ENCODE measurements around the gene RXRG. TPM values are rescaled to one million over a fixed set of nuclear protein-coding genes. Genes with fewer than 3 reads are reported as not detected.

RXRG gene
- total and polyA plus RNA-seq, 2 of the 8 experiments (the other 6 are each of a cell fraction or from before 2014, with no cell fraction given), result not detected

DNA sequence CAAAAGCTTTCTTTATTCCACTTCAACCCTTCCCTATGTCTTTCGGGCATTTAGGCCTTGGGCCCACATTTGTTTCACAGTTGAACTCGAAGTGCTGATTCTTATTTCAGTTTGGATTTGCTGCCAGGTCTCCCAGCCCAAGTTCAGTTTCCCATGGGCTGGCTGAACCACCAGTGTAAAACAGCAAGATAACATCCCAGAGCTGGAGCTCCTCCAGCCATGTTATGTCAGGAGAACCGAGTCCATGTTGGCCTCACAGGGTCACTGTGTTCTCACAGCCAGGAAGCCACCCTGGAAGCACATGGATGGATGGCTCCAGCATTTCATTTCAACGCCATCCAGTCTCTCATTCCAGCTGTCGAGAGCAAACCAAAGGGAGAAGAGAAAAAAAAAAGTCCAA is 45.2 kb upstream of the RXRG start:
- ChIA-PET CTCF (ENCODE audit: partially characterized antibody) (interaction anchor here (0.5 to 1.3 kb wide), 6 partner anchors 10 to 121 kb away, joined by 3 to 5 read pairs (median 3); no protein-coding TSS in a partner anchor), POLR2A (ENCODE audit: partially characterized antibody) (no interaction called here)
- no peaks in the 10 kb centered on the region for H3K79me2 ChIP-seq (ENCODE audit: control insufficient read depth in 1 of 2, insufficient read depth in 2 of 2, low read length in 2 of 2)
- no peak overlapping the region for H4K91ac ChIP-seq (replicated peaks; ENCODE audit: insufficient read length, low read length)
- H3K9ac ChIP-seq (replicated peaks in 1 of 4; ENCODE audit: extremely low read depth in 1 of 4, low read depth in 3 of 4, low read length in 3 of 4), result no peak overlapping the region
- H3K23ac ChIP-seq (ENCODE audit: insufficient read length), result no peak overlapping the region
- no peak for FAIRE-seq
- no peaks in the 10 kb centered on the region for H4K20me1 ChIP-seq (replicated peaks in 1 of 2; ENCODE audit: control insufficient read depth in 1 of 2, insufficient read depth in 2 of 2, low read length in 2 of 2)
- no peak overlapping the region for H3K4ac ChIP-seq (replicated peaks; ENCODE audit: insufficient read length, low read depth, low read length)
- H2AK5ac ChIP-seq (ENCODE audit: low read depth, low read length), result no peak overlapping the region
- H3K23me2 ChIP-seq (ENCODE audit: low read depth, low read length), result no peaks in the 10 kb centered on the region
- H3K56ac ChIP-seq (replicated peaks; ENCODE audit: insufficient read length, low read depth, low read length), result no peak overlapping the region
- H3K4me1 ChIP-seq (replicated peaks in 1 of 4; ENCODE audit: control insufficient read depth in 3 of 4, insufficient read depth in 4 of 4, low read length in 3 of 4), result no peaks in the 10 kb centered on the region
- 83% methylated on average over 5 of the region's 5 CpGs; no CpG with 5 or more reads in 1 of the 2 experiments for WGBS, 2 experiments (ENCODE audit: extremely low coverage in 1 of 2, insufficient coverage in 1 of 2, insufficient read length in 1 of 2, insufficient replicate concordance in 2 of 2, low coverage in 1 of 2, low lambda C conversion rate in 2 of 2, missing lambda C conversion rate in 1 of 2)
- no peak overlapping the region for H2BK120ac ChIP-seq (replicated peaks; ENCODE audit: low read depth, low read length)
- H3K36me3 ChIP-seq (ENCODE audit: control insufficient read depth in 2 of 4, insufficient read depth in 4 of 4, low read length in 3 of 4), result no peaks in the 10 kb centered on the region
- no peaks in the 10 kb centered on the region for H3K9me3 ChIP-seq (ENCODE audit: insufficient read depth in 2 of 2, low read depth in 1 of 2, low read length in 1 of 2)
- H3K18ac ChIP-seq (ENCODE audit: extremely low read depth, low read length), result no peak overlapping the region
- DNase-seq (ENCODE audit: low read depth in 1 of 2, low spot score in 2 of 2), result no peak
- no peak overlapping the region for H2BK5ac ChIP-seq (ENCODE audit: low read depth, low read length)
- no peak overlapping the region for H3K14ac ChIP-seq (ENCODE audit: insufficient read length)
- no peak overlapping the region for H3K4me2 ChIP-seq (ENCODE audit: insufficient read depth in 1 of 2, low read depth in 2 of 2, low read length in 2 of 2)
- no peak overlapping the region for H2BK12ac ChIP-seq (ENCODE audit: low read depth, low read length)
- H4K5ac ChIP-seq (ENCODE audit: insufficient read length, low read depth, low read length), result no peak overlapping the region
- no peaks in the 10 kb centered on the region for H3K79me1 ChIP-seq (ENCODE audit: low read depth, low read length)
- no peak overlapping the region for H2BK20ac ChIP-seq (ENCODE audit: low read length)
- H2AFZ ChIP-seq (ENCODE audit: low read length), result no peak overlapping the region
- H3K4me3 ChIP-seq (ENCODE audit: extremely low read depth in 1 of 4, insufficient read depth in 2 of 4, low read depth in 3 of 4, low read length in 4 of 4), result no peak overlapping the region
- no peak overlapping the region for H2BK15ac ChIP-seq (ENCODE audit: low read length)
- H3K27me3 ChIP-seq (replicated peaks in 1 of 4; ENCODE audit: control insufficient read depth in 3 of 4, extremely low read depth in 1 of 4, insufficient read depth in 3 of 4, low read length in 3 of 4), result peaks cover 0 to 1% (median 0%) of the 10 kb centered on the region in 4 experiments; a peak in 1 of 7 replicates
- no peak overlapping the region for H4K8ac ChIP-seq (ENCODE audit: extremely low read depth, insufficient read depth, low read length)
- H3K27ac ChIP-seq (ENCODE audit: low read depth, low read length), result no peak overlapping the region
- TF ChIP-seq YY1 (IDR thresholded peaks at IDR 0.05; ENCODE audit: low read depth, low read length), result no peak
- no peak for TF ChIP-seq SUZ12 (IDR thresholded peaks at IDR 0.05; ENCODE audit: low read length)
- no peak for TF ChIP-seq SIX5 (IDR thresholded peaks at IDR 0.05; ENCODE audit: low read depth, low read length)
- TF ChIP-seq RBBP5 (IDR thresholded peaks at IDR 0.05; ENCODE audit: borderline replicate concordance, low read depth, low read length), result no peak
- TF ChIP-seq TEAD4 (IDR thresholded peaks at IDR 0.05; ENCODE audit: low read depth, low read length), result no peak
- no peak for TF ChIP-seq ZNF274 (IDR thresholded peaks at IDR 0.05; ENCODE audit: borderline replicate concordance, extremely low read depth, low read length)
- no peak for TF ChIP-seq TAF7 (optimal IDR thresholded peaks at IDR 0.05; ENCODE audit: borderline replicate concordance, low read depth, low read length)
- TF ChIP-seq SRF (IDR thresholded peaks at IDR 0.05; ENCODE audit: low read depth, low read length), result no peak
- no peak for TF ChIP-seq HDAC2 (IDR thresholded peaks at IDR 0.05; ENCODE audit: borderline replicate concordance in 1 of 2, low read depth in 2 of 2, low read length in 2 of 2)
- TF ChIP-seq RXRA (IDR thresholded peaks at IDR 0.05; ENCODE audit: insufficient read depth, low read depth, low read length), result no peak
- TF ChIP-seq CHD2 (IDR thresholded peaks at IDR 0.05; ENCODE audit: low read length), result no peak
- no peak for TF ChIP-seq SIN3A (conservative IDR thresholded peaks at IDR 0.05 in 1 of 2, IDR thresholded peaks at IDR 0.05 in 1 of 2; ENCODE audit: low read depth in 1 of 2, low read length in 2 of 2)
- no peak for TF ChIP-seq BCL11A (IDR thresholded peaks at IDR 0.05; ENCODE audit: low read depth in 2 of 2, low read length in 2 of 2)
- no peak for TF ChIP-seq SP1 (IDR thresholded peaks at IDR 0.05; ENCODE audit: low read depth, low read length)
- TF ChIP-seq NANOG (IDR thresholded peaks at IDR 0.05; ENCODE audit: insufficient read depth, low read depth, low read length, poor library complexity, severe bottlenecking), result no peak
